Mucosa of rectum (tissue), 2 donors: Measurements from ENCODE around the gene CFAP43.

Experiments used
- H3K27ac ChIP-seq, 2 donors: one replicate each; pipeline ENCODE4 v1.7.0; 2013; ENCODE audit warnings: inconsistent platforms in 2 of 2, low read depth in 2 of 2, low read length in 2 of 2
- H3K27me3 ChIP-seq, 2 donors: one replicate each; pipeline ENCODE4 v1.7.0; 2013; ENCODE audit warnings: low read length in 2 of 2; ENCODE audit not compliant: control insufficient read depth in 2 of 2, insufficient read depth in 2 of 2
- H3K36me3 ChIP-seq, 2 donors: one replicate each; pipeline ENCODE4 v1.7.0; 2013; ENCODE audit warnings: low read length in 2 of 2; ENCODE audit not compliant: control insufficient read depth in 2 of 2, insufficient read depth in 2 of 2
- H3K4me1 ChIP-seq, 2 donors: one replicate each; pipeline ENCODE4 v1.7.0; 2013; ENCODE audit warnings: low read length in 2 of 2, mild to moderate bottlenecking in 1 of 2; ENCODE audit not compliant: control insufficient read depth in 2 of 2, insufficient read depth in 2 of 2
- H3K4me3 ChIP-seq, 2 donors: one replicate each; pipeline ENCODE4 v1.7.0; 2013; ENCODE audit warnings: low read length in 2 of 2
- H3K9ac ChIP-seq, 2 donors: one replicate each; pipeline ENCODE4 v1.7.0; 2013; ENCODE audit warnings: low read length in 2 of 2, low read depth in 1 of 2, mild to moderate bottlenecking in 1 of 2
- H3K9me3 ChIP-seq, 2 donors: one replicate each; pipeline ENCODE4 v1.7.0; 2013; ENCODE audit warnings: low read length in 2 of 2; ENCODE audit not compliant: control insufficient read depth in 2 of 2
- donor health status: healthy.
- donor health status: Normal muscosa, but diverticular disease.

CFAP43 gene

DNA sequence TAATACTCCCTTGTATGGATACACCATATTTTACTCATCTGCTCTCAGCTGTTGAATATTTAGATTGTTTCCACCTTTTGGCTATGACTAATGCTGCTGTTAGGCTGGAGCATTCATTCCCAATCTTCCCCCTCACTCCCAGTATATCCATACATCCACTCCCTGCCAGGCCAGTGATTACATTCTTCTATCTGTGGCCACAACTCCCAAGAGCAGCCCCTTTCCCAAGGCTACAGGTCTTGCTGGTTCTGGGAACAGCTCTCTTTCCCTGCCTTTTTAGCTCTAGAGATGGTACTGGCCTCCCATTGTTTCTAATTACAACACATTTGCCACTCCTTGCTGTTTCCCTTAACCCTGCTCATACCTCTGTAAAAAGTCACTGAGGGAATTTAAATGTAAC is 82.0 kb downstream of the CFAP43 start:
- Histone ChIP-seq H3K9me3 (no peaks in the 10 kb centered on the region), H3K4me1 (no peaks in the 10 kb centered on the region), H3K27ac (no peak overlapping the region), H3K36me3 (no peaks in the 10 kb centered on the region), H3K4me3 (no peak overlapping the region), H3K9ac (no peak overlapping the region), H3K27me3 (no peaks in the 10 kb centered on the region)

DNA sequence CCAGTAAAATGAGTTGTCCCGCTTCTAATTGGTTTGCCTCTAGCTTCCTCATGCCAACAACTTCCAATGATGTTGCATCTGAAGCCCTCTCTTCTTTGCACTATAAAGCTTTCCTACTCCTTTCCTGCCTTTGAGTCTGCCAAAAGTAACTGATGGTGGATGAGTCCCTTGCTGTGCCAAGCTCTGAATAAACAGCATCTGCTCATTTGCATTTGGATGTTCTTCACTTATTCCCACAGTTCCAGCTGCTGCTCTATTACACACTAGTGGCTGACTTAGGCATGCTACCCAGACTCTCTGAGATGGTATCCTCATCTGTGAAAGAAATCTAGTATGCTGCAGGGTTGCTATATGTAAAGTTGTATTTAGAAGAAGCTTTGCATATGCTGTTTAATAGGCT is 85.3 kb downstream of the CFAP43 start:
- H3K27me3 ChIP-seq = no peaks in the 10 kb centered on the region
- no peak overlapping the region for H3K27ac ChIP-seq
- no peaks in the 10 kb centered on the region for H3K4me1 ChIP-seq
- H3K4me3 ChIP-seq = no peak overlapping the region
- no peaks in the 10 kb centered on the region for H3K36me3 ChIP-seq
- H3K9me3 ChIP-seq = no peaks in the 10 kb centered on the region
- no peak overlapping the region for H3K9ac ChIP-seq

- Histone ChIP-seq H3K9ac (no peak overlapping the region), H3K9me3 (no peaks in the 10 kb centered on the region), H3K4me1 (no peaks in the 10 kb centered on the region), H3K27me3 (no peaks in the 10 kb centered on the region), H3K27ac (no peak overlapping the region), H3K36me3 (no peaks in the 10 kb centered on the region), H3K4me3 (no peak overlapping the region)
These were observed 87.2 kb downstream of the CFAP43 start for GRCh38 chr10:104144931-104145330.

DNA sequence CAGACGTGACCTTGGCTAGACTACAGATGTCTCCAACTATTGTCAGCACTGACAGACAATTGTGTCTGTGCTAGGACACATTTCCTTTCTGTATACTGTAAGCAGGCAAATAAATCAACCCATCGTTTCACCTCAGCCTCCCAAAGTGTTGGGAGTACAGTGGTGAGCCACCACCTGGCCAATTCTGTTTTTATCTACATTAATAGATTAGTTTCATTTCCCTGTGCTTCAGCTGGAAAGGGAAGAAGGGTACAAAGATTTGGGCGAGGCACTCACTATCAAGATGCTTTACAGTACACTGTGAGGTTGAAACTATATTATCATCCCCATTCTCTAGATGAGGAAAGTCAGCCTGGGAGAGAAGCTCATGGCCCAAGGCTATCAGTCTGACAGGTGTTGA is 88.3 kb downstream of the CFAP43 start:
- no peak overlapping the region for H3K4me3 ChIP-seq
- no peaks in the 10 kb centered on the region for H3K27me3 ChIP-seq
- no peaks in the 10 kb centered on the region for H3K9me3 ChIP-seq
- no peak overlapping the region for H3K9ac ChIP-seq
- no peak overlapping the region for H3K27ac ChIP-seq
- H3K4me1 ChIP-seq = no peaks in the 10 kb centered on the region
- H3K36me3 ChIP-seq = no peaks in the 10 kb centered on the region

GRCh38 chr10:104142081-104142480 is 90.1 kb downstream of the CFAP43 start:
- H3K36me3 ChIP-seq = no peaks in the 10 kb centered on the region
- H3K9me3 ChIP-seq = no peaks in the 10 kb centered on the region
- H3K9ac ChIP-seq = no peak overlapping the region
- no peaks in the 10 kb centered on the region for H3K27me3 ChIP-seq
- H3K27ac ChIP-seq = no peak overlapping the region
- no peaks in the 10 kb centered on the region for H3K4me1 ChIP-seq
- no peak overlapping the region for H3K4me3 ChIP-seq

- no peak overlapping the region for H3K9ac ChIP-seq
- no peaks in the 10 kb centered on the region for H3K4me1 ChIP-seq
- no peak overlapping the region for H3K27ac ChIP-seq
- no peaks in the 10 kb centered on the region for H3K27me3 ChIP-seq
- H3K4me3 ChIP-seq = no peak overlapping the region
- H3K36me3 ChIP-seq = no peaks in the 10 kb centered on the region
- H3K9me3 ChIP-seq = no peaks in the 10 kb centered on the region
These were observed 92.9 kb downstream of the CFAP43 start for GRCh38 chr10:104139221-104139620.

DNA sequence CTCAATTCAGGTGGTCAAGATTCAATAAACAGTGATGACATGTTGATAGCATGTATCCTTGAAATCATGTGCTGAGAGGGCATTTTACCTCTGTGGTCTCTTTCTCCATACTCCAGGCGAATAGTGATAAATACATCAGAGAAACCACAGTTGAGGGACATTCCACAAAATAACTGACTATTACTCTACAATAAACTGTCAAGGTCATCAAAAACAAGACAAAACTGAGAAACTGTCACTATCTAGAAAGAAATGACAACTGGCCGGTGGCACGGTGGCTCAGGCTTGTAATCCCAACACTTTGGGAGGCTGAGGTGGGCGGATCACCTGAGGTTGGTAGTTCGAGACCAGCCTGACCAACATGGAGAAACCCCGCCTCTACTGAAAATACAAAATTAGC is 94.0 kb downstream of the CFAP43 start:
- no peaks in the 10 kb centered on the region for H3K36me3 ChIP-seq
- no peak overlapping the region for H3K27ac ChIP-seq
- H3K9ac ChIP-seq = no peak overlapping the region
- no peaks in the 10 kb centered on the region for H3K4me1 ChIP-seq
- H3K9me3 ChIP-seq = no peaks in the 10 kb centered on the region
- no peaks in the 10 kb centered on the region for H3K27me3 ChIP-seq
- no peak overlapping the region for H3K4me3 ChIP-seq

GRCh38 chr10:104130041-104130440 is 102.1 kb downstream of the CFAP43 start:
- Histone ChIP-seq H3K27me3 (no peaks in the 10 kb centered on the region), H3K36me3 (no peaks in the 10 kb centered on the region), H3K4me1 (no peaks in the 10 kb centered on the region), H3K9me3 (no peaks in the 10 kb centered on the region), H3K27ac (no peak overlapping the region), H3K9ac (no peak overlapping the region), H3K4me3 (no peak overlapping the region)

DNA sequence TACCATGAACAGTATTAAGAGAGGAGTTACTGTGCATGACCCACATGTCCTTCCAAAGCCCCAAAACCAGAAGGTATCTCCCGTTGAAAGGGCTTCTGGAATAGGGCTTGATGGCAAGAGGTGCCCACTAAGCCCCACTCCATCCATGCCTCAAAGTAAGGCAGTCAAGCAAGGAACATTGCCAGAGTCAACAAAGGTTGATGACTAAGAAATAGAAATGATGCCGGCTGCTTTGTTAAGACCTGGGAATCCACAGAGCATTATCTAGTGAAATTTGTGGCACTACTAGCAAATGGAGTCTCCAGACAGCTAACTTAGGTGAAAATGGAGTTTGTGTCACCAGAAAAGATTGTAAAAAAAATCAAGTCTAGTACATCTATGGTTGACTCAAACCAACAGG is 104.0 kb downstream of the CFAP43 start:
- Histone ChIP-seq H3K9me3 (no peaks in the 10 kb centered on the region), H3K9ac (no peak overlapping the region), H3K27me3 (no peaks in the 10 kb centered on the region), H3K4me3 (no peak overlapping the region), H3K36me3 (no peaks in the 10 kb centered on the region), H3K4me1 (no peaks in the 10 kb centered on the region), H3K27ac (no peak overlapping the region)

GRCh38 chr10:104127411-104127810 is 104.8 kb downstream of the CFAP43 start:
- no peak overlapping the region for H3K4me3 ChIP-seq
- no peaks in the 10 kb centered on the region for H3K4me1 ChIP-seq
- H3K9ac ChIP-seq = no peak overlapping the region
- H3K36me3 ChIP-seq = no peaks in the 10 kb centered on the region
- H3K27ac ChIP-seq = no peak overlapping the region
- no peaks in the 10 kb centered on the region for H3K9me3 ChIP-seq
- H3K27me3 ChIP-seq = no peaks in the 10 kb centered on the region

GRCh38 chr10:104123397-104123796 is 108.8 kb downstream of the CFAP43 start:
- Histone ChIP-seq H3K4me3 (no peak overlapping the region), H3K27me3 (no peaks in the 10 kb centered on the region), H3K9ac (no peak overlapping the region), H3K4me1 (peaks cover 4 to 5% of the 10 kb centered on the region in 2 donors), H3K9me3 (no peaks in the 10 kb centered on the region), H3K36me3 (no peaks in the 10 kb centered on the region), H3K27ac (no peak overlapping the region)
